UCSD-AML1 (cell line): ENCODE results near the gene CYSRT1.
"Not testable (repeated sequence)": the region's sequence is repeated elsewhere in the genome, so short reads cannot be mapped to it uniquely, and the experiment has no call there.

Experiments
- DNase-seq: peaks from one replicate; lab custom pipeline; 2025; ENCODE audit not compliant: unreplicated experiment; lab: John Stamatoyannopoulos, UW

Gene CYSRT1

GRCh38 chr9:137235424-137236237 lies 10.7 kb downstream of the CYSRT1 start:
- DNase-seq = no peak

GRCh38 chr9:137236238-137236935 lies 11.4 kb downstream of the CYSRT1 start:
- peak; percentile 87 for DNase-seq

- DNase-seq = no peak
Measured at GRCh38 chr9:137236936-137237421, 12.0 kb downstream of the CYSRT1 start.

GRCh38 chr9:137237759-137238726 lies 13.1 kb downstream of the CYSRT1 start:
- DNase-seq = no peak

GRCh38 chr9:137239541-137240200 lies 14.7 kb downstream of the CYSRT1 start:
- DNase-seq = not testable (repeated sequence)

- DNase-seq = peak; percentile 90
Measured at GRCh38 chr9:137240318-137240840, 15.4 kb downstream of the CYSRT1 start.

- DNase-seq = peak; percentile 99
Measured at GRCh38 chr9:137240841-137241489, 16.0 kb downstream of the CYSRT1 start, which contains the start of gene TUBB4B. TUBB4B (plus strand) TSS chr9:137241287; CDS start chr9:137241361, 74 bp downstream.

- peak; percentile 71 for DNase-seq
Measured at GRCh38 chr9:137241490-137242268, 16.7 kb downstream of the CYSRT1 start.

- DNase-seq = no peak
Measured at GRCh38 chr9:137242269-137243203, 17.6 kb downstream of the CYSRT1 start.

- not testable (repeated sequence) for DNase-seq
Measured at GRCh38 chr9:137243266-137243625, 18.3 kb downstream of the CYSRT1 start.

- DNase-seq = no peak
Measured at GRCh38 chr9:137243626-137244485, 18.9 kb downstream of the CYSRT1 start.

GRCh38 chr9:137244486-137245449 lies 19.8 kb downstream of the CYSRT1 start:
- DNase-seq = no peak

- DNase-seq = no peak
Measured at GRCh38 chr9:137245450-137246421, 20.8 kb downstream of the CYSRT1 start.

GRCh38 chr9:137247135-137247915 lies 22.4 kb downstream of the CYSRT1 start:
- no peak for DNase-seq
